OCI-LY1 (cell line): ENCODE measurements around the gene FILIP1L.

Experiments
- H2AFZ ChIP-seq: fragments of 200-600 bp; sonication (generic), shearing (Covaris generic); 2 replicates; pipeline ENCODE4 v1.6.0; 2014; ENCODE audit warnings: antibody characterized with exemption, mild to moderate bottlenecking, low read length
- H3F3A ChIP-seq: fragments of 200-600 bp; sonication (generic), shearing (Covaris generic); 2 replicates; pipeline ENCODE4 v1.6.0; 2014; ENCODE audit warnings: mild to moderate bottlenecking, antibody characterized with exemption, low read length, moderate library complexity; ENCODE audit not compliant: insufficient read depth
- H3K27ac ChIP-seq: fragments of 200-600 bp; sonication (generic); 2 replicates; pipeline ENCODE4 v1.5.1; 2014; ENCODE audit warnings: low read length, mixed run types, mild to moderate bottlenecking, low read depth; ENCODE audit not compliant: poor library complexity, severe bottlenecking
- H3K27me3 ChIP-seq: fragments of 200-600 bp; sonication (generic); 2 replicates; pipeline ENCODE4 v1.6.0; 2014; ENCODE audit warnings: antibody characterized with exemption, mild to moderate bottlenecking, low read length, moderate library complexity; ENCODE audit not compliant: insufficient read depth
- H3K36me3 ChIP-seq: fragments of 200-600 bp; sonication (generic); 2 replicates; pipeline ENCODE4 v1.6.1; 2014; ENCODE audit warnings: mild to moderate bottlenecking, antibody characterized with exemption, low read length, moderate library complexity, mixed read lengths; ENCODE audit not compliant: insufficient read depth
- H3K4me1 ChIP-seq: fragments of 200-600 bp; sonication (generic); 2 replicates; pipeline ENCODE4 v1.5.1; 2014; ENCODE audit warnings: mild to moderate bottlenecking, low read length, moderate library complexity; ENCODE audit not compliant: insufficient read depth, severe bottlenecking
- H3K4me2 ChIP-seq: fragments of 200-600 bp; sonication (generic), shearing (Covaris generic); 2 replicates; pipeline ENCODE4 v1.6.1; 2014; ENCODE audit warnings: low read length
- H3K4me3 ChIP-seq: fragments of 200-600 bp; sonication (generic); 2 replicates; pipeline ENCODE4 v1.5.1; 2014; ENCODE audit warnings: low read length, low read depth, mild to moderate bottlenecking, mixed read lengths; ENCODE audit not compliant: poor library complexity, severe bottlenecking
- H3K79me2 ChIP-seq: fragments of 200-600 bp; shearing (Covaris generic); 2 replicates; pipeline ENCODE4 v1.6.1; 2016; ENCODE audit warnings: mixed run types, low read length, mixed read lengths; ENCODE audit not compliant: insufficient read depth
- H3K9ac ChIP-seq: fragments of 200-600 bp; sonication (generic), shearing (Covaris generic); 2 replicates; pipeline ENCODE4 v1.6.1; 2014; ENCODE audit warnings: mild to moderate bottlenecking, low read length, mixed read lengths
- H3K9me2 ChIP-seq: fragments of 200-600 bp; sonication (generic), shearing (Covaris generic); 2 replicates; pipeline ENCODE4 v1.6.1; 2014; ENCODE audit warnings: low read depth, mild to moderate bottlenecking, low read length, mixed read lengths
- H3K9me3 ChIP-seq: fragments of 200-600 bp; shearing (Covaris generic); 2 replicates; pipeline ENCODE4 v1.6.1; 2014; ENCODE audit warnings: low read length, mixed read lengths
- H4K20me1 ChIP-seq: fragments of 200-600 bp; sonication (generic), shearing (Covaris generic); 2 replicates; pipeline ENCODE4 v1.6.0; 2016; ENCODE audit warnings: mild to moderate bottlenecking, low read length; ENCODE audit not compliant: insufficient read depth
- EZH2 ChIP-seq: fragments of 200-600 bp; sonication (generic), shearing (Covaris generic); IDR thresholded peaks from 2 replicates; pipeline ENCODE4 v1.8.0; 2017; ENCODE audit warnings: borderline replicate concordance, mixed run types, mild to moderate bottlenecking, antibody characterized with exemption, low read length, moderate library complexity, mixed read lengths
- TF ChIP-seq, protein P1 (sequence below): fragments of 200-600 bp; sonication (generic), shearing (Covaris generic); IDR thresholded peaks from 2 replicates; pipeline ENCODE4 v1.5.1; 2017; ENCODE audit warnings: mild to moderate bottlenecking, antibody characterized with exemption, low read length, moderate library complexity, mixed read lengths

The FILIP1L gene

GRCh38 chr3:100069472-100069871 is 44.8 kb downstream of the FILIP1L start:
- H2AFZ ChIP-seq: no peak overlapping the region
- H3F3A ChIP-seq: no peaks in the 10 kb centered on the region
- no peaks in the 10 kb centered on the region for H3K79me2 ChIP-seq
- H3K27me3 ChIP-seq: no peaks in the 10 kb centered on the region
- TF ChIP-seq, protein P1, sequence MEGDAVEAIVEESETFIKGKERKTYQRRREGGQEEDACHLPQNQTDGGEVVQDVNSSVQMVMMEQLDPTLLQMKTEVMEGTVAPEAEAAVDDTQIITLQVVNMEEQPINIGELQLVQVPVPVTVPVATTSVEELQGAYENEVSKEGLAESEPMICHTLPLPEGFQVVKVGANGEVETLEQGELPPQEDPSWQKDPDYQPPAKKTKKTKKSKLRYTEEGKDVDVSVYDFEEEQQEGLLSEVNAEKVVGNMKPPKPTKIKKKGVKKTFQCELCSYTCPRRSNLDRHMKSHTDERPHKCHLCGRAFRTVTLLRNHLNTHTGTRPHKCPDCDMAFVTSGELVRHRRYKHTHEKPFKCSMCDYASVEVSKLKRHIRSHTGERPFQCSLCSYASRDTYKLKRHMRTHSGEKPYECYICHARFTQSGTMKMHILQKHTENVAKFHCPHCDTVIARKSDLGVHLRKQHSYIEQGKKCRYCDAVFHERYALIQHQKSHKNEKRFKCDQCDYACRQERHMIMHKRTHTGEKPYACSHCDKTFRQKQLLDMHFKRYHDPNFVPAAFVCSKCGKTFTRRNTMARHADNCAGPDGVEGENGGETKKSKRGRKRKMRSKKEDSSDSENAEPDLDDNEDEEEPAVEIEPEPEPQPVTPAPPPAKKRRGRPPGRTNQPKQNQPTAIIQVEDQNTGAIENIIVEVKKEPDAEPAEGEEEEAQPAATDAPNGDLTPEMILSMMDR: no peak
- no peak for TF ChIP-seq EZH2
- no peaks in the 10 kb centered on the region for H4K20me1 ChIP-seq
- H3K27ac ChIP-seq: no peak overlapping the region
- H3K36me3 ChIP-seq: no peaks in the 10 kb centered on the region
- H3K9me2 ChIP-seq: no peaks in the 10 kb centered on the region
- H3K9me3 ChIP-seq: no peaks in the 10 kb centered on the region
- H3K9ac ChIP-seq: no peak overlapping the region
- H3K4me3 ChIP-seq: no peak overlapping the region
- no peak overlapping the region for H3K4me2 ChIP-seq
- peaks cover 14% of the 10 kb centered on the region for H3K4me1 ChIP-seq

- H3K9me3 ChIP-seq: no peaks in the 10 kb centered on the region
- H3K4me2 ChIP-seq: no peak overlapping the region
- H3K79me2 ChIP-seq: no peaks in the 10 kb centered on the region
- H3K4me1 ChIP-seq: peaks cover 10% of the 10 kb centered on the region
- H3F3A ChIP-seq: no peaks in the 10 kb centered on the region
- no peaks in the 10 kb centered on the region for H3K9me2 ChIP-seq
- no peaks in the 10 kb centered on the region for H3K27me3 ChIP-seq
- no peak overlapping the region for H3K9ac ChIP-seq
- no peak overlapping the region for H3K27ac ChIP-seq
- no peak overlapping the region for H2AFZ ChIP-seq
- H4K20me1 ChIP-seq: no peaks in the 10 kb centered on the region
- TF ChIP-seq, protein P1: peak; percentile 84
- TF ChIP-seq EZH2: no peak
- no peaks in the 10 kb centered on the region for H3K36me3 ChIP-seq
- no peak overlapping the region for H3K4me3 ChIP-seq
Measured at GRCh38 chr3:100068826-100069225, 45.5 kb downstream of the FILIP1L start.

DNA sequence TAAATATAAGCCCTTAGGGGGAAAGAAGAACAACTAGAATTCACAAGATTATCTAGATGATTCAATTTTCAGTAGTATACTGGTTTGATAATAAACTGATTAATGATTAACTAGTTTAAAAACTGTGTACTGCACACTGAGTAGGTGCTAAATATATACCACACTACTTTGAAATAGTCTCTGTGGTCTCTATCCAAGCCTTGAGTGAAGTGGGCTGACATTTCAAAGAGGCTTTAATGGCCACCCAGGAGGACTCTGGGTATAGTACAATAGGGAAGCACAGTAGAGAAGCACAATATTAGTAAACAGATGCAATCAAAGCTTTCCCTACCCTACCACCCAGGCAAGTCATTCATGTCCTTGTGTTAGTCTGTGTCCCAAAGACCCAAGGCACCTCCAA is 46.7 kb downstream of the FILIP1L start:
- H4K20me1 ChIP-seq: no peaks in the 10 kb centered on the region
- no peaks in the 10 kb centered on the region for H3F3A ChIP-seq
- no peaks in the 10 kb centered on the region for H3K27me3 ChIP-seq
- H3K27ac ChIP-seq: no peak overlapping the region
- H3K4me1 ChIP-seq: peaks cover 4% of the 10 kb centered on the region
- TF ChIP-seq, protein P1: no peak
- TF ChIP-seq EZH2: no peak
- H3K4me2 ChIP-seq: no peak overlapping the region
- H3K9me2 ChIP-seq: no peaks in the 10 kb centered on the region
- no peaks in the 10 kb centered on the region for H3K36me3 ChIP-seq
- H3K4me3 ChIP-seq: no peak overlapping the region
- H3K79me2 ChIP-seq: no peaks in the 10 kb centered on the region
- H3K9ac ChIP-seq: no peak overlapping the region
- no peak overlapping the region for H2AFZ ChIP-seq
- no peaks in the 10 kb centered on the region for H3K9me3 ChIP-seq
